Activated B cell treated with CpG ODN at 0.5 μM for 24 hours (primary cell): Measurements from ENCODE around the gene TMEM144. TPM values are rescaled to one million over a fixed set of nuclear protein-coding genes. Genes with fewer than 3 reads are reported as not detected.

ENCODE experiments used
- ATAC-seq: fragments of 200-7000 bp; cut with Tn5 transposase; one replicate; pipeline ENCODE4 v1.10.0; 2021; ENCODE audit warnings: low read depth, mild to moderate bottlenecking, moderate library complexity
- CTCF ChIA-PET: fragments of 350-600 bp; sonication (Branson Sonifier 250); formaldehyde crosslinking; loops from one replicate; lab custom pipeline; 2021; ENCODE audit warnings: antibody characterized with exemption; lab: Charles Lee
- POLR2A ChIA-PET: fragments of 350-600 bp; sonication (Branson Sonifier 250); formaldehyde crosslinking; loops from one replicate; lab custom pipeline; 2021; ENCODE audit warnings: antibody characterized with exemption; lab: Charles Lee
- DNase-seq: peaks from one replicate; pipeline ENCODE4 v3.0.0; 2022
- H3K27ac Mint-ChIP-seq: one replicate; pipeline ENCODE4 v1.8.0; 2020; ENCODE audit warnings: mixed read lengths
- H3K27me3 Mint-ChIP-seq: one replicate; pipeline ENCODE4 v1.8.0; 2021; ENCODE audit warnings: mixed read lengths
- H3K36me3 Mint-ChIP-seq: one replicate; pipeline ENCODE4 v1.8.0; 2021; ENCODE audit warnings: low read depth, mixed read lengths
- H3K4me1 Mint-ChIP-seq: one replicate; pipeline ENCODE4 v1.8.0; 2021; ENCODE audit warnings: mixed read lengths
- H3K4me3 Mint-ChIP-seq: one replicate; pipeline ENCODE4 v1.8.0; 2020; ENCODE audit warnings: mild to moderate bottlenecking, mixed read lengths
- H3K9me3 Mint-ChIP-seq: one replicate; pipeline ENCODE4 v1.8.0; 2020; ENCODE audit warnings: mixed read lengths
- intact Hi-C: fragments of 100-400 bp; cut with micrococcal nuclease; formaldehyde crosslinking; loops from one replicate; pipeline ENCODE4 v1.15.1; 2024
- total RNA-seq: library from RNA; stranded (reverse); gene quantifications from 2 replicates; pipeline ENCODE4 v1.2.3, GENCODE V29; 2022
- TF ChIP-seq, protein P1 (sequence below): fragments of 200-600 bp; IDR thresholded peaks from one replicate; pipeline ENCODE4 v1.8.0; 2022; ENCODE audit warnings: antibody characterized with exemption, mild to moderate bottlenecking

TMEM144 gene
- total RNA-seq, 1 donor from 2014 or later, result not detected

DNA sequence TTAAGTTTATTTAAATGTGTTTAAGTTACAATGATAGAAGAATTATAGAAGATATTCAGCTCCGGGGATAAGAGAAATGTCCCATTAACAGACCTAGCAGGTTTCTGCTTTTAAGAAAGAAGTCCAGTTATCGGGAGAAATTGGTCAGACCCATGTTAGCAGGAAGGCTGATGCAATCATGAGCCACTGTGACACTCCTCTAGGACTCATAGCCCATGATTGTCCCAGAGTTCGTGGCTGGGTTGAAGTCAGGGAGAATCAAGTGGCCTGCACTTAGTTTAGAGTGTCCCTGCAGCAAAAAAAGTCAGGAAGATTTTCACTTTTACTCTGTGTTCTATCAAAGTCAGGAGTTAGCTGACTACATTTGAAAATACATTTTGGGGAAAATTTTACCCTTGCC lies 72.0 kb downstream of the TMEM144 start:
- POLR2A ChIA-PET, result no interaction called here
- no peak for DNase-seq
- intact Hi-C loops, result no loop called here
- no peaks in the 10 kb centered on the region for H3K36me3 Mint-ChIP-seq
- H3K9me3 Mint-ChIP-seq, result no peaks in the 10 kb centered on the region
- peaks cover 2% of the 10 kb centered on the region for H3K27me3 Mint-ChIP-seq
- TF ChIP-seq, protein P1, sequence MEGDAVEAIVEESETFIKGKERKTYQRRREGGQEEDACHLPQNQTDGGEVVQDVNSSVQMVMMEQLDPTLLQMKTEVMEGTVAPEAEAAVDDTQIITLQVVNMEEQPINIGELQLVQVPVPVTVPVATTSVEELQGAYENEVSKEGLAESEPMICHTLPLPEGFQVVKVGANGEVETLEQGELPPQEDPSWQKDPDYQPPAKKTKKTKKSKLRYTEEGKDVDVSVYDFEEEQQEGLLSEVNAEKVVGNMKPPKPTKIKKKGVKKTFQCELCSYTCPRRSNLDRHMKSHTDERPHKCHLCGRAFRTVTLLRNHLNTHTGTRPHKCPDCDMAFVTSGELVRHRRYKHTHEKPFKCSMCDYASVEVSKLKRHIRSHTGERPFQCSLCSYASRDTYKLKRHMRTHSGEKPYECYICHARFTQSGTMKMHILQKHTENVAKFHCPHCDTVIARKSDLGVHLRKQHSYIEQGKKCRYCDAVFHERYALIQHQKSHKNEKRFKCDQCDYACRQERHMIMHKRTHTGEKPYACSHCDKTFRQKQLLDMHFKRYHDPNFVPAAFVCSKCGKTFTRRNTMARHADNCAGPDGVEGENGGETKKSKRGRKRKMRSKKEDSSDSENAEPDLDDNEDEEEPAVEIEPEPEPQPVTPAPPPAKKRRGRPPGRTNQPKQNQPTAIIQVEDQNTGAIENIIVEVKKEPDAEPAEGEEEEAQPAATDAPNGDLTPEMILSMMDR, result no peak
- no peaks in the 10 kb centered on the region for H3K4me1 Mint-ChIP-seq
- CTCF ChIA-PET, result no interaction called here
- no peak overlapping the region for H3K4me3 Mint-ChIP-seq
- H3K27ac Mint-ChIP-seq, result no peak overlapping the region
- ATAC-seq, result no peak

DNA sequence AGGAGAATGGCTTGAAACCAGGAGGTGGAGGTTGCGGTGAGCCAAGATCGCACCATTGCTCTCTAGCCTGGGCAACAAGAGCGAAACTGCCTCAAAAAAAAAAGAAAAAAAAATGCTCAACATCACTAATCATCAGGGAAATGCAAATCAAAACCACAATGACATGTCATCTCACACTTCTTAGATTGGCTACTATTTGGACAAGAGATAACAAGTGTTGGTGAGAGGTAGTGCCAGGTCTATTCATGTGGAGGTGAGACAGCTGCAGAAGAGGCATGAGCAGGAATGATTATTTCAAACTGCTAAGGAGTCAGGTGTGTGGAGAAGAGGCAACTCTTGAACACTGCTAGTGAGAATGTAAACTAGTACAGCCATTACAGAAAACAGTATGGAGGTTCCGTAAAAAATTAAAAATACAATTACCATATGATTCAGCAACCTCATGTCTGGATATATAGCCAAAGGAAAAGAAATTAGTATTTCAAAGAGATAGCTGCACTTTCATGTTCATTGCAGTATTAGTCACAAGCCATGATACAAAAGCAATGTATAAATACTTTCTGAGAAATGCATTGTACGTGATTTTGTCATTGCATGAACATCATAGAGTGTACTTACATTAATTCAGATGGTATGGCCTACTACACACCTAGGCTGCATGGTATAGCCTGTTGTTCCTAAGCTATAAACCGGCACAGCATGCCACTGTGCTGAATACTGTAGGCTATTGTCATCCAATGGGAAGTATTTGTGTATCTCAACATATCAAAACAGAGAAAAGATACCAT lies 75.3 kb downstream of the TMEM144 start:
- Mint-ChIP-seq H3K9me3 (no peaks in the 10 kb centered on the region), H3K36me3 (no peaks in the 10 kb centered on the region), H3K4me3 (no peak overlapping the region), H3K27ac (no peak overlapping the region), H3K27me3 (peaks cover 2% of the 10 kb centered on the region), H3K4me1 (no peaks in the 10 kb centered on the region)
- no peak for ATAC-seq
- ChIA-PET POLR2A (no interaction called here), CTCF (no interaction called here)
- intact Hi-C loops, result no loop called here
- no peak for DNase-seq
- TF ChIP-seq, protein P1, result no peak

DNA sequence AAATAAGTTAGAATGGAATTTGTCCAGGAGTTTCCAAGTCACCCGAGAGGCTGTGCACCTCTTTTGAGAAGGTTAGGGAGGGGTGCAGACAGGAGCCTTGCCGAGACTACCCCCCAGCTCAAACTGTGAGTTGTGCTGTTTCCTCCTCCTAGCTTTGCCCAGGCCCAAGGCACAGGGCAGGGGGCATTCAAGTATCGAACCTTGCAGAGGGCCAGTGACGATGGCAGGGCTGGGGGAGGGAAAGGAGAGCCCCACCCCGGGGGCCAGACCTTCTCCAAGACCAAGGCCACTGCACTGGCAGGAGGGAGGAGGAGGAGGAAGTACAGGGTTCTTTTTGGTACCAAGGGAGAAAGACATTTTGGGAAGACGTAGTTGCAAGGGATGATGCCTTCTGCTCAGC lies 80.6 kb downstream of the TMEM144 start:
- H3K9me3 Mint-ChIP-seq, result peaks cover 5% of the 10 kb centered on the region
- H3K27me3 Mint-ChIP-seq, result no peaks in the 10 kb centered on the region
- POLR2A ChIA-PET, result no interaction called here
- no peak for ATAC-seq
- H3K4me1 Mint-ChIP-seq, result no peaks in the 10 kb centered on the region
- no peaks in the 10 kb centered on the region for H3K36me3 Mint-ChIP-seq
- no peak overlapping the region for H3K4me3 Mint-ChIP-seq
- CTCF ChIA-PET, result no interaction called here
- DNase-seq, result no peak
- TF ChIP-seq, protein P1, result no peak
- intact Hi-C loops, result no loop called here
- H3K27ac Mint-ChIP-seq, result no peak overlapping the region

DNA sequence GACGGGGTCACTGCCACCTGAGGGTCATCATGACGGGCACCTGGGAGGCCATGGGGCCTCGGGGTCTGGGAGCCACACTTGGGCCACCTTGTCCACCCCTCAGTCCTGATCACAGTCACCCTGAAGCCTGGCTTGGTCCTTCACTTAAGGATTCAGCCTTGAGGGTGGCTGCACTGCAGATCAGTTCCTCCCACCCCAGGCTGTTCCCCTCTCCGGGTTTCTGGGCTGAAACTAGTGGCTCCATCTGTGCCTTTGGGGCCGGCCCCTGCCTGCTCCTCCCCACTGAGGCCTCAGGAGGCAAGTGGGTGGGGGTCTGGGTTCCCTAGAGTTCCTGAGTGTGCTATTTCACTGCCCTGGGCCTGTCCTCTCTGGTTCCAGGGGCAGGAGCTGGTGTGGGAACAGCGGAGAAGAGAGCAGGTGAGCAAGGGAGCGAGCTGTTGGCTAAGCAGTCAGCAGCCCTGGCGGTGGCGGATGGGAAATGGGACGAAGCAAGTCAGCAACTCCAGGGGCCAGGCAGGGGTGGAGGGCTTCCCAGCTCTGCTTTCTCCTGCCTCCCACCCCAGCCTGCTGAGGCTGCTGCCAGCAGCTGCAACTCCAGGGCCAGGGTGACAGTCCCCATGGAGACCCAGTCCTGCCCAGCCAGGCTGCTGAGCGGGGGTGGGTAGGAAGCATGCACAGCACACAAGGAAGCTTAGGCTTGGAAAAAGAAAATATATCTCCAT lies 81.2 kb downstream of the TMEM144 start:
- Mint-ChIP-seq H3K27ac (no peak overlapping the region), H3K4me1 (no peaks in the 10 kb centered on the region), H3K27me3 (no peaks in the 10 kb centered on the region), H3K9me3 (peaks cover 5% of the 10 kb centered on the region), H3K36me3 (no peaks in the 10 kb centered on the region), H3K4me3 (no peak overlapping the region)
- ATAC-seq, result no peak
- TF ChIP-seq, protein P1, result no peak
- DNase-seq, result no peak
- POLR2A ChIA-PET, result no interaction called here
- intact Hi-C loops, result no loop called here
- CTCF ChIA-PET, result no interaction called here

DNA sequence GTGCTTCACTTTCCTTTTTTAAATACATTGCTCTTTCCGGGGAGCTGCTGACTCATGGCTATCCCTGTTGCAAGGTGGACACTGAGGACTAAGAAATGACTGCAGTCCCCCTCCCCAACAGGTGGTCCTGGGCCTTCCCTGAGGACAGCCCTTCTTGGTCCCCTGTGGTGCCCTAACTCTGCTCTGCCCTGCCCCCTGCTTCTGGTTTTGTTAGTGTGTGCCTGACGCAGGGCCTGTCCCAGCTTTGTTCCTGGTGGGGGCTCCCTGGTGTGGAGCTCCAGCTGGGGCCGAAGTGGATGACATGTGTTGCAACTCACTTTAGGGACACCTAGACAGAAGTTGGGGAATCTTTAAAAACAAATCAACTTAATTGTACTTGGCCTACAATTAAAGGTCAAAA lies 81.9 kb downstream of the TMEM144 start:
- Mint-ChIP-seq H3K27ac (no peak overlapping the region), H3K9me3 (peaks cover 5% of the 10 kb centered on the region), H3K4me3 (no peak overlapping the region), H3K27me3 (no peaks in the 10 kb centered on the region), H3K4me1 (no peaks in the 10 kb centered on the region), H3K36me3 (no peaks in the 10 kb centered on the region)
- ATAC-seq (no peak), DNase-seq (no peak)
- TF ChIP-seq, protein P1, result no peak
- intact Hi-C loops, result no loop called here
- CTCF ChIA-PET, result no interaction called here
- POLR2A ChIA-PET, result no interaction called here
